Astrocyte (in vitro differentiated cells and primary cell): Measurements from ENCODE around the gene SSX2IP. TPM values are rescaled to one million over a fixed set of nuclear protein-coding genes. Genes with fewer than 3 reads are reported as not detected.

Experiments used
- total RNA-seq: library from RNA; stranded (reverse); gene quantifications from 2 replicates; pipeline ENCODE4 v1.2.1, GENCODE V29; 2021

The SSX2IP gene
- total RNA-seq, 1 donor from 2014 or later: 13.4 TPM

Other genes starting within 250 kb of the SSX2IP start
- gene RPF1, start 211.2 kb downstream of the SSX2IP start, total RNA-seq: 26.3 and 30.1 TPM in 2 replicates
- 0.41 and 1.4 TPM in 2 replicates for gene SPATA1, start 184.1 kb downstream of the SSX2IP start, total RNA-seq
- gene GNG5, start 183.9 kb downstream of the SSX2IP start, total RNA-seq: 178 and 185 TPM in 2 replicates
- 16.9 and 18.6 TPM in 2 replicates for gene CTBS, start 116.0 kb downstream of the SSX2IP start, total RNA-seq
- 0.70 and 0.91 TPM in 2 replicates for gene LPAR3, start 202.7 kb upstream of the SSX2IP start, total RNA-seq